ENCODE data around the gene KRT16. TPM values are rescaled to one million over a fixed set of nuclear protein-coding genes. Genes with fewer than 3 reads are reported as not detected.
"Not testable (repeated sequence)": the region's sequence is repeated elsewhere in the genome, so short reads cannot be mapped to it uniquely, and the experiment has no call there.

KRT16 gene
- total RNA-seq, 1 donor from 2014 or later = not detected

DNA sequence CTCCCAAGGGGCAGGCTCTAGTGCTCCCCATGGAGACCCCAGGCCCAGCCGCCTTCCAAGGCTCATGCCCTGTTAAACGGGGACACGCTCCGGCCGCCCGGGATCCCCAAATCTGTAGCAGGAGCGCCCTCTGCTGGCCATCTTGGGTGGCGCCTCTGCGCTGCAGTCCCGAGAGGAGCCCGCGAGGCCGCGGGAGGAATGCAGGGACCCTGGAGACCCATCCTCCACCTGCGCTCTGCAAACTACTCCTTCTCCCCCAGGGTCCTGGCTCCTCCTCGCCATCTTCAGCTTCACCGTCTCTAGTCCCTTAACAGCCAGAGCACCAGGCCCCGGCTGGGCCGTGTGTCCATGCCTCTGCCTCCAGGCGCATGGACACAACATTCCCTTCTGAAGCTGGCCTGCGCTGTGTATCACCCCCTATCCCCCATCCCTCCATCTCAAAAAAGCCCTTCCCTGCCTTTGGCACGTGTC lies 35.4 kb upstream of the KRT16 start:
- intact Hi-C loops (cut with micrococcal nuclease) = loop anchor here (1.0 to 5.0 kb wide), 10 partner anchors 14 to 845 kb away; no protein-coding TSS in a partner anchor

DNA sequence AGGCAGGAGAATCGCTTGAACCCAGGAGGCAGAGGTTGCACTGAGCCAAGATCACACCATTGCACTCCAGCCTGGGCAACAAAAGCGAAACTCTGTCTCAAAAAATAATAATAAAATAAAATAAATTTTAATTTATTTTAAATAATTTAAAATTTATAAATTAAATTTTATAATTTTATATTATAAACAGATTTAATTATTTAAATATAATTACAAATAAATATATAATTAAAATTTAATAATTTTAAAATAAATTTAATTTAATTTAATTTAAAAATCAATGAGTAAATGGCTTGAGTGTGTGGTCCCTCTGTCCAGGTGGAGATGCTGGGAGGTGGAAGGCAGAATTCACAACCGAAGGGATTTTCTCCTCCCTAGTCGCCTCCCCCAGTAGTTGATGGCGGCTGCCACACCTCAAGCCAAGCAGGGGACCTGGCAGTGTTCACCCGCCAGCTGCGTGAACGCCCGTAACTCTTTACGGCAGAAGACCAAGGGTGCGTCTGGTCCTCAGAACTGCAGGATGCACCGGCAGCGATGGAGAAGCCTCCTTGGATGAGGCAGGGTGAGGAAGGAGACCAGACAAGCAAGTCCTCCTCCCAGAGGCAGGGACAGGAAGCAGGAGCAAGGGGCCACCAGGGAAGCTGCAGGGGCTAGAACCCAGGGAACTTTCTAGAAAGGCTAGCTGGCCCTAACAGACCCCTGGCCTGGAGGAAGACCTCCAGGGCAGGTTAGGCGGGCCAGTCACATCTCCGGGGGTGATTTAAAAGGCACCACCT lies 34.7 kb upstream of the KRT16 start:
- intact Hi-C loops (cut with micrococcal nuclease) = loop anchor here (5.0 kb wide), 2 partner anchors 55 to 150 kb away; no protein-coding TSS in a partner anchor

DNA sequence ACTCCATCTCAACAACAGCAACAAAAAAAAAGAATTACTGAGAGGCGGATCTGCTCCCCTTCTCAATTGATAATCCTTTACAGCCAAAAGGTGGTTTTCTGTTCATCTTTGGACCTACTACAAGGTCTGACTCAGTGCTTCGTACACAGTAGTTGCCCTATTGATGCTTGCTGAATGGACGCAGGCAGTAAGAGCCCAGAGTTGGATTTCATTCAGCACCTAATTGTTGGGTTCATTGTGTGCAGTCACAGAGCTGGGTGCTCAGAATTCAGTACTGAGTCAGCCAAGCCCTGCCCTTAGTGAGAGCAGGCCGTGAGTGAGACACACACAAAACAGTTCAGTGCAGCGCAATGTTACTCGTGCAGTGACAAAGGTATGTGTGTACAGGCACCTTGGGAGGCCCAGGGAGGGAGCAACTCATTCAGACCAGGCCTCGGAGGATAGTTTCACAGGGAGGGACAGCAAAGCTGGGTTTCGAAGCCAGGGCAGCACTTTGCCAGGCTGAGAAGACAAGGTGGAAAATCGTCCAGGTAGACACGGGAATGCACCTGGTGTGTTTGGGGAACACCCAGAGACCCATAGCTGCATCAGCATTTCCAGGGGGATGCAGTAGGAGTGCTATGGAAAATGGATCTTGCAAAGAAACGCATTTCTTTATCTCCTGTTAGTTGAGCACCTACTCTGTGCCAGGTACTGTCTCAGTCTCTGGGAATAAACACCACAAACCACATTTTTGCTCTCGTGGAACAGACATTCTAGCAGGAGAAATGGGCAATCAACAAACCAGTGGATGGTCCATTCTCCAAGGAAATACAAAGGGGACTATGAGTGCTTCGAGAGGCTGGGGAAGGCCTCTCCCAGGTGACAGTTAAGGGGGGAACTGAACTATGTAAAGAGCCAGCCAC lies 29.9 kb upstream of the KRT16 start:
- intact Hi-C loops (cut with micrococcal nuclease) = no loop called here

DNA sequence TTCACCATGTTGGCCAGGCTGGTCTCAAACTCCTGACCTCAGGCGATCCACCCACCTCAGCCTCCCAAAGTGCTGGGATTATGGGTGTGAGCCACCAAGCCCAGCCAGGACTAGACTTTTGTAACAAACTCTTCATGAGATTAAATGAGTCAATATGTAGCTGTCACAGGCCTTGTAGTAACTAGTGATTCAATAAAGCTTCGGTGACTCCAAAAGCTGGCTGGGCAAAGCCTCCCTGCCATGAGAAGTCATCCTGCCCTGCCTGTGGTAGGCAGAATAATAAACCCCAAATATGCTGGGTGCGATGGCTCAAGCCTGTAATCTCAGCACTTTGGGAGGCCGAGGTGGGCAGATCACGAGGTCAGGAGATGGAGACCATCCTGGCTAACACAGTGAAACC lies 28.0 kb upstream of the KRT16 start:
- intact Hi-C loops (cut with micrococcal nuclease) = not testable (repeated sequence)

DNA sequence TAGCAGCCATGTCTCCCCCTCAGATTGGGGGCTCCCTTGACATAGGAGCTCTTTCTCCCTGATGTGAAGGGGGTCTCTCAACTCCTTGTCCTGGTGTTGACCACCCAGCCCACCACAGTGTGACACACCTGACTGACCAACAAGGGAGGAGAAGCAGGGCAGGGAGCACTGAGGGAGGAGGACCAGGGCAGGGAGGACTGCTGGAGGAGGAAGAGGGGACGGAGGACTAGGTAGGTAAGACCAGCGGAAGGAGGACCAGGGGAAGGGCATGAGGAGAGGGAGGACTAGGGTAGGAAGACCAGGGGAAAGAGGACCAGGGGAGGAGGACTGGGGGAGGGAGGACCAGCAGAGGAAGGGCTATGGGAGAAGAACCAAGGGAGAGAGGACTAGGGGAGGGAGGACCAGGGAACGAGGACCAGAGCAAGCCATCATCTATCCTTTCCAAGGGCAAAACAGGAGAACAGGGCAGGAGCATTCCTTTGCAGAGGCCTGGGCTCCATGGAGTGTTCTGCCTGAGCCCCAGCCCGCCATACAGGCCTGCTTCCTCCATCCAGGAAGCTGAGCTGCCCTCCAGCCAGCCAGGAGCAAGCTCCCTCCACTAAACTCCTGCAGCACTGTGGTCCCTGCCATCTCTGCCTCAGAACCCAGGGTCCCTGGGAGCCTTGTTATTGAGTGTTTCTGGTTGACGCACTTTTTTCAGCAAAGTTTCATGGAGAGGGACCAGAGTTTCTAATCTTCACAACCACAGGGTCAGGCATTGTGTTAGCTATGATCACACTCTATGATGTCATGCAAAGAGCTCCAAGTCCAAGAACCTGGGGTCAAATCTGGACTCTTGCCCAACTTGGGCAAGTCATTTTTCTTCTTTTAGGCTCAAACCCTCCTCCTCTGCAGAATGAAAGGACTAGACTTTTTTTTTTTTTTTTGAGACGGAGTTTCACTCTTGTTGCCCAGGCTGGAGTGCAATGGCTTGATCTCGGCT lies 27.2 kb upstream of the KRT16 start:
- intact Hi-C loops (cut with micrococcal nuclease) = no loop called here

DNA sequence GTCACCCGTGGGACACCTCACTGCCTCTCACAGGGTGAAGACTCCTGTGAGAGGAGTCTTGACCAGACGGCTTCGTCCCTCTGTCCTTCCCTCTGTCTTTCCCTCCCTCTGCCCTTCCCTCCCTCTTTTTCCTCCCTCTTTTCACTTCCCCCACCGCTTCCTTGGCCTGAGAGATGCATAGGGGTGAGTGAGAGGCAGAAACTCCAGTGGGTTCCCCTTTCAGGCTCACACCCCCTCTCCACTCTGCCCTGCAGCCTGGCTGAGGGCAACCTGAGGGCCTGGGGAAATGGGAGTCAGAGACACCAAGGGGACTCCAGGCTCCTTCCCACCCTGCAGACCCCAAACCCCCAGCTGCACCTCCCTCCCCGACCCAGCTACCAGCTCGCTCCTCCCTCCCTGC lies 26.4 kb upstream of the KRT16 start:
- intact Hi-C loops (cut with micrococcal nuclease) = no loop called here

DNA sequence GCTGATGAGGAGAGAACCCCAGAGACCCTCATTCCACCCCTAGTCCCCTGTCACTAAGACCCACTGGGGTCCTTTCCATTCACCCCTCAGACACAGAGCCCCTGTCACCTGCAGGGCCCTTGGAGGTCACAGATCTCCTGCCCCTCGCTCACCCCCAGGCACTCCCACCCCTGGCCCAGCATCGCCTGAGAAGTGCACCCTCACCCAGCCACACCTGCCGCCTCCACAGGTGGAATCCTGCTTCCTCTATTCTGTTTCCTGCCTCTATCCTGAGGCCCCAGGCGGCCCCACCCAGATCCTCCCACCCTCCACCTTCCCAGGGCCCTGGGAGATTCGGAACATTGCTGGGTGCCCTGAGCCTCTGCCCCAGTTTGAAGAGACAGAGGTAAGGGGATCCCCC lies 25.6 kb upstream of the KRT16 start:
- intact Hi-C loops (cut with micrococcal nuclease) = no loop called here

DNA sequence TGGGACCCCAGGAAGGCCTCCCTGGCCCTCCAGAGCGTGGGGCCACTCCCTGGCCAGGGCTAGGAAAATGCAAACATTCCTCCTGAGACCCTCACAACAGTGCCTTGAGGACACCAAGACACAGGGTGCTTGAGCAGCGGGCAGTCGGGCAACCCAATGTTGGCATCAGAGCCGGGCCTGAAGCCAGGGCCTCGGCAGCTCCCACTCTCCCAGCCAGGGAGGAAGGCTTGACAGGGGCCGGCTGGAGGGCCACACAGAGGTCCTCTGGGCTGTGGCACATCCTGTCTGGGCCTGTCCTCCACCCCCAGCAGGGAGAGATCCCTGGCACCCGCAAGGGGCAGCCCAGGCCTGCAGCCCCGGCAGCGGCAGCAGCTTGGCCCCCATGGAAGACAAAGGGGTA lies 24.1 kb upstream of the KRT16 start:
- intact Hi-C loops (cut with micrococcal nuclease) = no loop called here

DNA sequence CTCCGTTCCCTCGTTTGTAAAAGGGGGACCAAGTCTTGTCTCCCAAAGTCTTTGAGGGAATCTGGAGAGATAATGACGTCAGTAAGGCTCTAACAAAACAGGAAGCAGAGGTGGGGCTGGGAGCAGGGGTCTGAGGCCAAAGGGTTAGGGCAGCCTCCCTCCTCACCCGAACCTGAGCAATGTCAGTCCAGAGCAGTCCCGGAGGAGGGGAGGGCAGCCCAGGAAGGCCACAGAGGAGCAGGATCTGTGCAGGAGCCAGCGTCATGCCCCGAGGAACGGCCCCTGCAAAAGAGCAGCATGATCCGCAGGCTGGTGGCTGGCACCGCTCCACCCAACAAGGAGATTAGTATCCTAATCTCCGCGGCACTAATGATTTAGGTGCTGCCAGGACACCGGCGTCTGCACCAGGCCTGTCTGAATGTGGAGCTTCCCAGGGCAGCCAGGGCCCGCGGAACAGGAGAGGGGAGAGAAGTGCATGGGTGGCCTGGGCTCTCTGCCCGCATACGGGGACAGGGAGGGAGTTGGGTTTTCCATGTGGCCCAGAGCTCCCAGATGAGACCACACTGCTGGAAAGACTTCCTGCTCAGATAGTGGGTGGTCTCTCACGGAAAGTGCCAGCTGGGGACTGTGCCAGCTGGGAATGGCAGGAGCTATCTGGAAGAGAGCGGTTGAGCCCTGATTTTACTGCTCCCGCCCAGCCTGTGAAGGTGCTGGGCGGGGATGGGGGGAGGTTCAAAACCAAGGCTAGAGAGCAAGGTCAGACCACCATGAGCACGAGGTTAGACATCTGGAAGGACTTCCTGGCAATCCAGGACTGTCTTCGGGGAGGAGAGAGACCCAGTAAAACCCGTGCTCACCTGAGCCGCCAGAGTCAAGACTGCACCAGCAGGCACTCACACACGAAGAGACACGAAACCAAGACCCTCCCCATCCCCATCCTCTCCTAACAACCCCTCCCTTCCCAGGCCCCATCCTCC lies 22.8 kb upstream of the KRT16 start:
- intact Hi-C loops (cut with micrococcal nuclease) = no loop called here

DNA sequence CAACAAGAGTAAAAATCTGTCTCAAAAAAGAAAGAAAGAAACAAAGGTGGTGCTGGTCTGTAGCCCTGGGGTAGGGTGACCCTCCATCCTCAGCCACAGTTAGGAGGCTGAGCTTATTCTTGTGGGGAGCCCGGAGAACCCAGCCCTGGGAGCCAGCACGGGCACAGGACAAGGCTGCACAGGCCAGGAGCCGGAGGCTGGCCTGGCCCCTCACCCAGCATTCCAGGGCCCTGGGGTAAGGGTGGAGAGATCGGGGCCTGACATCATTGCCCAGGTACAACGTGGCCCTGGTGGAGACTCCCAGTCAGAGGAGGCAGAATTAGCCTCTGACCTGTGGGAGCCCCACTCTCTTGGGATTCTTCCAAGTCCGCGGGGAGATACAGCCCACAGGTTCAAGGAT lies 22.1 kb upstream of the KRT16 start:
- intact Hi-C loops (cut with micrococcal nuclease) = no loop called here

DNA sequence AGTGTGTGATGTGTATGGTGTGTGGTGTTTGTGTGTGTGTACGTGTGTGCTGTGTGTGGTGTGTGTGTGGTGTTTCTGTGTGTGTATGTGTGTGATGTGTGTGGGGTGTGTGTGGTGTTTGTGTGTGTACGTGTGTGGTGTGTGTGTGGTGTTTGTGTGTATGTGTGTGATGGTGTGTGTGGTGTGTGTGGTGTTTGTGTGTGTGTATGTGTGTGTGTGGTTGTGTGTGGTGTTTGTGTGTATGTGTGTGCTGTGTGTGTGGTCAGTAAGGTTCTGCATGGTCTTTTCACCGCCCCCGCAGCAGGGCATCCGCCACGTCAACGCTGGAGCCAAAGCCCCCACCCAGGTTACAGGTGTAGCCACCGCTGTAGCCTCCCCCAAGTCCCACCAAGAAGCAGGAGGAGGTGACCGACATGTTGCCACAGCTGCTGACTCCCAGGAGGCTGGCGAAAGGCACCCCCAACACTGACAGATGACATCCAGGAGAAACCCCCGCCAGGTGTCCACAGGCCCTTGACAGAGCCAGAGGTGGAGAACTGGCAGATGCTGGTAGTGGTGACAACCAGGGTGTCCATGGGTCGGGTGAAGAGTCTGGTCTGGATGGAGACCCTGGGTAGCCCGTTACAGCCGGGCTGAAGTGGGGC lies 21.1 kb upstream of the KRT16 start:
- intact Hi-C loops (cut with micrococcal nuclease) = no loop called here

DNA sequence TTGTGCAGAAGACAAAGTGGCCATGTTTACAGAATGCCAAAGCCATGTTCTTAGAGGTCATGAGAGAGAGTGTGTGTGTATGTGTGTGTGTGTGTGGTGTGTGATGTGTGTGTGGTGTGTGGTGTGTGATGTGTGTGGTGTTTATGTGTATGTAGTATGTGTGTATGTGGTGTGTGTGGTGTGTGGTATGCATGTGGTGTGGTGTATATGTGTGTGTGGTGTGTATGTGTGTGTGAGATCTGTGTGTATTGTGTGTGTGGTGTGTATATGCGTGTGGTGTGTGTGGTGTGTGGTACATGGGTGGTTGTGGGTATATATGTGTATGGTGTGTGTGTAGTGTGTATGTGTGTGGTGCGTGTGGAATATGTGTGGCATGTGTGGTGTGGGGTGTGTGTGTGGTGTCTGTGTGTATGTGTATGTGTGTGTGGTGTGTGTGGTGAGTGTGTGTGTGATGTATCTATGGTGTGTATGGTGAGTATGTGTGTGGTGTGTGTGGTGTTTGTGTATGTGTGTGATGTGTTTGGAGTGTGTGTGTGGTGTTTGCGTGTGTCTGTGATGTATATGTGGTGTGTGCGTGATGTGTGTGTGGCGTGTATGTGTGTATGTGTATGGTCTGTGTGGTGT lies 20.0 kb upstream of the KRT16 start:
- intact Hi-C loops (cut with micrococcal nuclease) = no loop called here

DNA sequence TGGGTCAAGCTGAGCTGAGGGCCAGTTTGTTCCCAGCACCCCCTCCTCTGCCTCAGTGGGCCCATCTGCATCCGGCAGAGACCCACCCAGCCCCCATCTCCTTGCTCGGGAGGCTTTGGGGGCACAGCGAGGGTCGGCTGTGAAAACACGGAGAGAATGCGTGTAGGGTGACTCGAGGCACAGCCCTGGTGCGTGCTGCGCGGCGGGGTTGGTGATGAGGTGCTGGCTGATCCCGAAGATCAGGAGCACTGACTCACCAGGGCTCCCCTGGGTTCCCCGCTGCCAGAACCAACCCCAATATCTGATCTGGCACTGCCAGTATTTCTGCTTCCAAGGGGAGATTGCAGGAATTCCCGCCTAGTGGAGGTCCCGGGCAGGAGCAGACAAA lies 19.3 kb upstream of the KRT16 start:
- intact Hi-C loops (cut with micrococcal nuclease) = no loop called here

DNA sequence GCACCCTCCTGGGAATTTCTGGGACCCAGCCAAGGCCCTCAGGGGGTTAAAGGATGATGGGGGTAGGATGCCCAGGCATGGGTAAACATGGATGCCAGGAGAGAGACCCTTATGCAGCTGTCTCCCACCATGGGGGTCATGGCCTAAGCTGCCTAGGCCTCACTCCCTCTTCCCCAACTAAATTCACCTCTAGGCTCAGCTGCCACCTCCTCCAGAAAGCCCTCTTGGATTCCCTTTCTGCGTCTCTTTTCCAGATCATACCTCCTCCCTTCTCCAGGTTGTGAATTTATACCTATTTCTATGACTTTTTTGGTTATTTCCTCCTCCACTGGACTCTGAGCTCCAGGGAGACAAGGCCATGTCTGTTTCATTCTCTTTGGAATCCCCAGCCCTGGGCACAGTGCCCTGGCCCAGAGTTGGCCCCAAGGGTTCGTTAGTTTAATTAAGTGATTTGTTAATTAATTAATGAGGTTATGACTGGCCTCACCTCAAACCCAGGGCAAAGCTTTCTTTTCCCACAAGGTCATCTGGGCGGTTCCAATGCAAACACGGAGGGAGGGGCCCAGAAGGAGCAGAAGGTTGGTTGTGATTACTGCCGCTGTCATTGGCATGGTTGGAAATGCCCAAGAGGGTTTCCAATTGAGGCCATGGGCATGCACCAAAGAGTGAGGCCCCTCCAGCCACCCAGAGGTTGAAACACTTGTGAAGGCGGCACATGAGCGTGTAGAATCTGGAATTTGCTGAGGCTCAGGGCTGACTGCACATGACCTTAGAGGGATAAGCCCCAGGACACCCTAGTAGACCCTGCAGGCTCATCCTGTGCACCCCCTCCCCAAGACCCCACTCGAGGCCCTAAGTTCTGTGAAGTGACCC lies 18.7 kb upstream of the KRT16 start:
- intact Hi-C loops (cut with micrococcal nuclease) = no loop called here

DNA sequence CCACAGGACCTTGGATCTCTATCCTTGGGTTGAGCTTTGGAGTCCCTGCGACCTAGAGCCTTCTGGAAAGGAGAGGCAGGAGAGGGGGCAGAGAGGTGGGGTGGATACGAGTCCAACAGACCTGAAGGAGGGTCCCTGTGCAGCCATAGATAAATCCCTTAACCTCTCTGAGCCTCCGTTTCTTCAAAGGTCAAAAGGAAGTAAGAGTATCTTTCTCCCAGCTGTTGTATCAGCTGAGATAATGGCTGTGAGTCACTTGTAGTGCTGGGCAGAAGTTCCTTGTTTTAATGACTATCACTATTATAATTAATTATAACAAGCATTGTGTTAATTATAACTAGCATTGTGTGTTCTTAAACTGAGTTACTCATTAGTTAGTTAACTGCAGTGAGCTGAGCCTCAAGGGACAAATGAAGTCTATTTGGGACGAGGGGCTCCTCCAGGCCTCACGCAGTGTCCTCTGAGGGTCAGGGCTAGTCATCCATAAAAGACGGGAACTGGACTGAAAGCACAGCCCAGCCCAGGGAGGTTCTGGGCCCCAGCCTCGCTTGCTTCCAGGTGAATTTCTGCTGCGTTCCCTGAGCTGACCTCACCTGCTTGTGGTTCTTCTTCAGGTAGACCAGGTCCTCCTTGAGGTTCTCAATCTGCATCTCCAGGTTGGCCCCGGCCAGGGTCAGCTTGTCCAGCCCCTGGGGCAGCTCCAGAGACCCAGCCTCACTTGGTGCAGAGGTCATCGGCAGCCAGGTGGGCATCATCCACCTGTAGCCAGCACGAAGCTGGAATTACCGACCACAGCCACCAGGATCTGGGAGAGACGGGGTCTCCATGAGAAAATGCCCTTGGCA lies 17.5 kb upstream of the KRT16 start:
- intact Hi-C loops (cut with micrococcal nuclease) = no loop called here

DNA sequence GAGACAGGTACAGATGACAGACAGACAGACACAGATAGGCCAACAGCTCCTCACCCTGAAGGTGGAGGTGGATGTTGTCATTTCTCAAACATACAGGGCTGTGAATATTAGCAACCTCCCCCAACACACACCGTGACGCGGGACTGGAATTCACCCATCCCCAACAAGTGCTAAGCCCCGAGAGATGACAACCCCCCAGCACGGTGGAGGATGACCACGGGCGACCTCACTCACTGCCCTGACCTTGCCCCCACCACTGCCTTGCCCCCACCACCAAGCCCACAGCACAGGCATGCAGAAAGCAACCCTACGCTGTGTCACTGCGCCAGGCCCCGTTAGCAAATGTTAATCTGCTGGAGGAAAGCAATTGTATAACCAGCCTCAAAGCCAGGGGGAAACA lies 16.7 kb upstream of the KRT16 start:
- intact Hi-C loops (cut with micrococcal nuclease) = no loop called here

DNA sequence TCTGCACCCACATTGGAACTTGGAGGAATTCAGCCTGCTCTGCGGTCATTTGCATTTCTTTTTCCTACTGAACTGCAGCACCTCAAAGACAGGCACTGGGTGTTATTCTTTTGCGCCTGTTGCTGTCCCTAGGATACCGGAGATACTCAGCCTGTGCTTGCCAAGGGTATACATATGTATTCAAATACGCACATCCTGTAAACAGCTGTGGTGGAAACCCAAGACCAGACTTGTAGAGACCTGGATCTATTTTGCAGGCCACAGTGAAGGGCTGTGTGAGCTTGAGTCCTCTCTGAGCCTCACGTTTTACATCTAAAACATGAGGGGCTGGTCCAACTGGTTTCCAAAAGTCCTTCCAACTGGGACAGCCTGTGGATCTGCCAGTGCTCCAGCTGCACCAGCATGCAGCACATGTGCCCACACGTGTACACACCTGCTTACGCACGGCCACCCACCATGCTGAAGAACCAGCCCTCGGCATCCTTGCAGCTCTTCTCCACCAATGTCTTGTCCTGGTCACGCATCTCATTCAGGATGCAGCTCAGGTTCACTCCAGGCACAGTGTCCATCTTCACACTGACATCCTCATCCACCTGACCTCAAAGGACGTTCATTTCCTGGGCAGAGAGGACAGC lies 16.2 kb upstream of the KRT16 start:
- intact Hi-C loops (cut with micrococcal nuclease) = not testable (repeated sequence)
